Retina (tissue), 1 donor: ENCODE measurements around the gene PLEKHA4.
"Not testable (repeated sequence)": the region's sequence is repeated elsewhere in the genome, so short reads cannot be mapped to it uniquely, and the experiment has no call there.

Experiments
- DNase-seq: peaks from one replicate; pipeline ENCODE4 v3.0.0-alpha.2; 2016

The PLEKHA4 gene

DNA sequence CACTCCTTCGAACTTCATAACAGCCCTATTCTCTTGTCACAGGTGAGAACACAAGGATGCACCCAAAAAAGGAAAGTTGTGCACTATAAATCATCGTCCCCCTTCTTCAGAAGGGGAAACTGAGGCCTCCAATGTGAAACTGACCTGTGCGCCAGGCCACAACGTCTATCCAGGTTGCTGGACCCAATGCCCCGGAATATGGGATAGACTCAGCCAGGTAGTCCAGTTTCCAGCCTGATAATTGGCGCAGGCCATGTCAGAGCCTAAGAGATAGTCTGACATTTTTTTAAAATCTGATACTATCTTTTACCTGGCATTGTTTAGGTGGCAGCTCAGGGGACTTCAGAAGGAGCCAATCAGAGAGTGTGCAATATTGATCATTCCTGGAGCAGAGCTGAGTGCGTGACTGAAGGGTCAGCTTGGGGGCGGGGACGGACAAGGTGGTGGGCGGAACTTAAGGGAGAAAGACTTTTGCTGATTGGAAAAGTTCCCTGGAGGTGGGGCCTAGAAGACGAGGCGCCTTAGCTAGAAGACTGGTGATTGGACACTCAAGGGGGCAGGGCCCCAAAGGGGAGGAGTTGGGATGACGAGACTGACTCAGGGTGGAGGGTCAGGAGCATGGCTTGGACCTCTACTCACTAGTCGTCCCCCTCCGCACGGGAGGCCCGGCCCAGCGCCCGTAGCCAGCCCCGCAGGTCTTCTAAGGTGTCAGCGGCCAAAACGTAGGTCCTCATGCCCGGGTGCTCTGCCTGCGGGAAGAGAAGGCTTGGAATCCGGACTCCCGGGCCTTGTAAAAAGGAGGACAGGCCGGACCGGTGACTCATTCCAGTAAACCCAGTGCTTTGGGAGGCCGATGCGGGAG is 8.5 kb downstream of the PLEKHA4 start:
- no peak for DNase-seq

DNA sequence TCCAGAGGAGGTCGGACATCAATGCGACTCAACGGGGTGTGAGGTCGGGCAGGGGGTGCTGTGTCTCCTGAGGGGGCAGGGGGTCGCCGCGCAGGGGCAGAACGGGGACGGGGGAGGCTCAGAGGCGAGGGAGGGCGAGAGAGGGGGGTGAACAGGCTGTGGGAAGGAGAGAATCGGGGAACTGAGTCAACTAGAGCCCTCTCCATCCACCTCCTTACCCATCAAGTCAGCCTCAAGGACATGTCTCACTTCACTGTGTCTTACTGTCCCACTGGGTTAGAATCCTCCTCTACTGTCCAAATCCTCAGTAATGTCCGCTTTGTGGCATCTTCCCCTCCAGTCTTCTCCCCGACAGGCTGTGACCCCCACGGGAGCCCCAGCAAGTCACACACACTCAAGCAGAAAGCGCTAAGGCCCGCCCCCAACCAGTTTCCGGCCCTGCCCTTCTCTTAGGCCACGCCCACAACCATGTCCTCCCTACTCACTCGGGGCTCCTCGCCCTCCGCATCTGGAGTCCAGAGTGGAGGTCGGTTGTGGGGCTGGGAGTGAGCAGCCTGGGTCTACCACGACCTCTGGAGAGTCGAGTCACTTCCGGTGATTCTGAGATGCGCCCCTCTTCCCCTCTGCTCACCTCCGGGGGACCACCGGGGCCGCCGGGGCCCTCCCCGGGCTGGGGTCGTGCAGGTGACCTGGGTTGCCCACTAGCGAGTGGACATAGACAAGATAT is 9.3 kb downstream of the PLEKHA4 start:
- DNase-seq = no peak

DNA sequence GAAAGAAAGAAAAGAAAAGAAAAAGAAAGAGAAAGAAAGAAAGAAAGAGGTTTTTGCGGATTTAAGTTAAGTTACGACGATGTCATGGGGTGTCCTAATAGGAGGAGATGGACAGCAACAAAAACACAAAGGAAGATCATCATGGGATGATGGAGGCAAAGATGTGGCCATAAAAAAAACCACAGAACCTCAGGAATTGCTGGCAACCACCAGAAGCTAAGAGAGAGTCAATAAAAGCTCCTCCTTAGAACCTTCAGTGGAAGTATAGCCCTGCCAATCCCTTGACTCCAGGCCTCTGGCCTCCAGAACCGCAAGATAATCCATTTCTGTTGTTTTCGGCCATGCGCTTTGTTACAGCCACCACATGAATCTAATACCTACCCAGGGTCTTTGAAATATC is 11.5 kb downstream of the PLEKHA4 start:
- no peak for DNase-seq

DNA sequence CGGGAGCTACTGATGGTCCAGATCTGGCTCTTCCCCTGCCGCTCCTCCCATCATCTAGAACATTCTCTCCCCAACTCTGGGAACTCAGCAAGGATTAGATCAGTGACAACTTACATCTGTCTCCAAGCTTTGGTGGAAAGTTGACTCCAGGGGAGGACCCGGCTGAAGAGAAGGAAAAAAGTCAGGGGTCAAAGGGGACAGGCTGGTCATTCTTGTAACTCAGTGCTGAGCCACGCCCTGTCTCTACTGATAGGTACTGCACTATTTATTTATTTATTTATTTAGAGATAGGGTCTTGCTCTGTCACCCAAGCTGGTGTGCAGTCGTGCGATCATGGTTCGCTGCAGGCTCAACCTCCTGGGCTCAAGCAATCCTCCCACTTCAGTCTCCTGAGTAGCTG is 14.3 kb downstream of the PLEKHA4 start:
- no peak for DNase-seq

DNA sequence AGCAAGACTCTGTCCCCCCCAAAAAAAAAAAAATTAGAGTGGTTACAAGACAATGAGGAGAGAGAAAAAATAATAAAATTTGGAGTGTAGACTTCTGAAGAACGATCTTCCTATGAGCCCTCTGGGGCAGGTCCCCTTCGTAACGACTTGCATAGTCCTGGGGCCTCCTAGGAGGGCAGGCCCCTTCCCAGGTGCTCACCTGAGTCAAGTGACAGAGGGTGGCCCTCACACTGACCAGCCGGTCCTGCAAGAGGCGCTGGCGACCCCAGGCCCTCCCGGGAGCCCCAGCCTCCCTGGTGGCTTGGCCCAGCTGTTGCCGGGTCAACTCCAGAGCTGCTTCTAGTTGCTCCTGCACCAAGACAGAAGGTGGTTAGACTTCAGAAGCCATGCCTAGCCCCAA is 14.9 kb downstream of the PLEKHA4 start:
- no peak for DNase-seq

DNA sequence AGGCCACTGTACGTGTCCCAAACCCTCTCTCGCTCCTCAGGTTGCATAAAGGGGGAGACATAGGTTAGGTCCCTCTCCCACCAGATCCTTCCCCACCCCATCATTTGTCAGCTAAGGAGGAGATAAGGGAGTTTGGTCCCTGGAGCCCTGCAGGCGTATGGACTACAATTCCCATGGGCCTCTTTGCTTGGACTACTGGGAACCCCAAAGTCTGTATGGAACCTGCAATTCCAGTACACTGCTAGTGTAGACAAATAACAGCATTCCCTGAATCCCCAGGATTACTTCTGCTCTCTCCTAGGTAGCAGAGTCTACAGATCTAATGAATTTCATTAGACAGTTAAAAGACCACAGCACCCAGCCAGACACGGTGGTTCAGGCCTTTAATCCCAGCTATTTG is 16.1 kb downstream of the PLEKHA4 start:
- DNase-seq = no peak

DNA sequence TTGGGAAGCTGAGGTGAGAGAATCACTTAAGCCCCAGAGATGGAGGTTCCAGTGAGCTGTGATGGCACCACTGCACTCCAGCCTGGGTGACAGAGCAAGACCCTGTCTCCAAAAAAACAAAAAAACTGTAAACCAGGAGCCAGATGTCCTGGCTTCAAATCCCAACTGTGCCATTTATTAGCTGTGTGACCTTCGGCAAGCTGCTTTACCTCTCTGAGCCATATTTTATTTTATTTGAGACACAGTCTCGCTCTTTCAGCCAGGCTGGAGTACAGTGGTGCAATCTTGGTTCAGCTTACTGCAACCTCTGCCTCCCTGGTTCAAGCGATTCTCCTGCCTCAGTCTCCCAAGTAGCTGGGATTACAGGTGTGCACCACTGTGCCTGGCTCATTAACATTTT is 21.8 kb downstream of the PLEKHA4 start:
- not testable (repeated sequence) for DNase-seq

DNA sequence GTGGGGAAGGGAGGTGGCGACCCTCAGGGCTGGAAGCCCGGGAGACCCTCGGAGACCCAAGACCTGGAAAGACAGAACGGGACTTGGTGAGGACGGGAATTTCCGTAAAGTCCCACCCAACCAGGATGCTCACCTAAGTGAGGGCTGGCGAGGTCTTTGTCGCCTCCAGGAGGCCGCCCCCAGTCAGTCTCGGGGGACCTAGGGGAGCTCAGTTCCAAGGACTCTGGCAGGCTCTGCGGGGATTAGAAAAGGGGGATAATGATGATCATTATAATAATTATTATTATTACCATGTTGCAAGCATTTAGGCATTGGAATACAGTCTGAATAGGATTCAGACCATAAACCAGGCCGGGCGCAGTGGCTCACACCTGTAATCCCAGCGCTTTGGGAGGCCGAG is 23.0 kb downstream of the PLEKHA4 start:
- DNase-seq = no peak

DNA sequence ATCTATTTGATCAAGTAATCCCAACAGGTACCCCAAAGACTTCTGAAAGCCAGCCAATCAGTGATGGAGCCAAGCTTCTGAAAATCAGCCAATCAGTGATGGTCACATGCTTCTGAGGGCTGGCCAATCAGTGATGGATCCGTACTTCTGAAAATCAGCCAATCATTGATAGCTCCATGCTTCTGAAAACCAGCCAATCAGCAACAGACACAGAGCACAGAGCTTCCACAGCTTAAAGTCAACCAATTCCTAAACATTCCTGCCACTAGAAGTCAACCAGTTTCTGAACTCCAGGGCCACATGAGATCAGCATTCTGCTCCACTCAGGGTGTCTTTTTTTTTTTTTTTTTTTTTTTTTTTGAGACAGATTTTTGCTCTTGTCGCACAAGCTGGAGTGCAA is 23.9 kb downstream of the PLEKHA4 start:
- DNase-seq = no peak

DNA sequence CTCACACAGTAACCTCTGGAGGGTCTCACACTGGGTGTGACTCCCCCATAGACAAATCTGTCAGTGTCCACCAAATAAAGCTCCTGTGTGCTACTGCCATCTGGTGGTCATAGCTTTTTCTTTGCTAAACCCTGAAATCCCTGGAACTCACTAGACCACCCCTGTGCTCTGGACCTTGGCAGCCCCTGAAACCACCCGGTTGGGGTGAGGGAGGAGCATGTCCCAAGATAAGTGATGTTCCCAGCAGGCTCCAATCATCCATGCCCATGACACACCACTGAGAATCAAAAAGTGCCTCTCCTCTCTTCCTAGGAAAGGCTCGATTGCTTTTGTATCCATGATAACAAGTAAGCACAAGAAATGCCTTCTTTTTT is 25.6 kb downstream of the PLEKHA4 start:
- peak; percentile 85 for DNase-seq

DNA sequence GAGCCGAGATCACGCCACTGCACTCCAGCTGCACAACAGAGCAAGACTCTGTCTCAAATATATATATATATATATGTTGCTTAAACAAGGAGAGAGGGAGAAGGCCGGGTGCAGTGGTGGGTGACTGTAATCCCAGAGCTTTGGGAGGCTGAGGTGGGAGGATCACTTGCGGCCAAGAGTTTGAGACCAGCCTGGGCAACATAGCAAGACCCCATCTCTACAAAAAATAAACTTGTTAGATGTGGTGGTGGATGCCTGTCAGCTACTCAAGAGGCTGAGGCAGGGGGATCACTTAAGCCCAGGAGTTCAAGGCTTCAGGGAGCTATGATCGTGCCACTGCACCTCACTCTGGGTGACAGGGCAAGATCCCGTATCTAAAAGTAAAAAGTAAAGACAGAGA is 26.8 kb downstream of the PLEKHA4 start:
- DNase-seq = no peak

DNA sequence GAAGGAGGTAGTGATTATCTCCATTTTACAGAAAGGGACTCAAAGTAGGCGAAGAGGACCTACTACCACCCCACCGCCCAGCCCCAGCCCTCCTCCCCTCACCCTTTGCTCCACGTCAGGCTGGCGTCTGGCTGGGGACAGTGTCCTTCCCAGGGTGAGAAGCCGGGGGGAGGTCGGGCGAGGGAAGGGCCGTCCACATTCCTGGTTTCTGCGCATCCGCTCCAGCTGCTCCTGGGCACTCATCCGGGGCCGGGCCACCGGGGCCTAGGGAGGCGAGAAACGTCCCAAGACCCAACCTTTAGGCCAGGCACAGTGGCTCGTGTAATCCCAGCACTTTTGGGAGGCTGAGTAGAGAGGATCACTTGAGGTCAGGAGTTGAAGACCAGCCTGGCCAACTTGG is 27.4 kb downstream of the PLEKHA4 start:
- DNase-seq = no peak

DNA sequence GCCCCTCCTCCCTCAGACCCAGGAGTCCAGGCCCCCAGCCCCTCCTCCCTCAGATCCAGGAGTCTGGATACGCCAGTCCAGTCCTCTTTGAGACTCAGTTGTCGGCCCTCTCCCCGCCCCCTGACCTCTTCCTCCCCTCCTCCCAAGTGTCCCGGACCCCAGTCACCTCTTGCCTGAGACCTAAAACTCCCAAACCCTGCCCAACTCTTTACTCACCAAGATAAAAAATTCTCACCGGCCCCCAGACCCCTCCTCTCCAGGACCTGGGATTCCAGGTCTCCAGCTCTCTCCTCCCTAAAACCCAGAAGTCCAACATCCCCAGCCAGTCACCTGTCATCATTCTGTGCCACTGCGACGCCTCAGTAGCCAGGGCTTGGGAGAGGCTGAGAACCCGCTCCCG is 30.7 kb downstream of the PLEKHA4 start:
- no peak for DNase-seq

DNA sequence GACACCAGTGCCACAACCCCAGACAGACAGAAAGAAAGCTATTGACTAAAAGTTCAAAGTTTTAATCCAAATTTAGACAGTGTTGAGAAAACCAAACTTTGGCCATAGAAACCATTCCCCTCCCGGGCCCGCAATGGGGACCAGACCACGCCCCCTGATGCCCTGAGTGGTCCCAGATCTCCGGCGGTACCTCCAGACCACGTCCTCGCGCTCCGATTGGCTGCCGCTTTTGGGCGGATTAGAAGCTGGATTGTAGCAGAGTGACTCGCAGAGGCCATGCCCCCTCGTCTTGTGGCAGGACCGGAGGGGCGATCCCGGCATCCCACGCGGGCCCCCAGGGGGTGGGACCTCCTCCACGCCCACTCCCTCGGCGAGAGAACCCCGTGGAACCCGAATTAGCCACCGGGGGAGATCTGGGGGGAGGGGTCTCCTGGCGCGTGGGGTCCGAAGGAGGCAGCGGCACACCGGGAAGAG is 31.3 kb downstream of the PLEKHA4 start:
- peak; percentile 69 for DNase-seq

DNA sequence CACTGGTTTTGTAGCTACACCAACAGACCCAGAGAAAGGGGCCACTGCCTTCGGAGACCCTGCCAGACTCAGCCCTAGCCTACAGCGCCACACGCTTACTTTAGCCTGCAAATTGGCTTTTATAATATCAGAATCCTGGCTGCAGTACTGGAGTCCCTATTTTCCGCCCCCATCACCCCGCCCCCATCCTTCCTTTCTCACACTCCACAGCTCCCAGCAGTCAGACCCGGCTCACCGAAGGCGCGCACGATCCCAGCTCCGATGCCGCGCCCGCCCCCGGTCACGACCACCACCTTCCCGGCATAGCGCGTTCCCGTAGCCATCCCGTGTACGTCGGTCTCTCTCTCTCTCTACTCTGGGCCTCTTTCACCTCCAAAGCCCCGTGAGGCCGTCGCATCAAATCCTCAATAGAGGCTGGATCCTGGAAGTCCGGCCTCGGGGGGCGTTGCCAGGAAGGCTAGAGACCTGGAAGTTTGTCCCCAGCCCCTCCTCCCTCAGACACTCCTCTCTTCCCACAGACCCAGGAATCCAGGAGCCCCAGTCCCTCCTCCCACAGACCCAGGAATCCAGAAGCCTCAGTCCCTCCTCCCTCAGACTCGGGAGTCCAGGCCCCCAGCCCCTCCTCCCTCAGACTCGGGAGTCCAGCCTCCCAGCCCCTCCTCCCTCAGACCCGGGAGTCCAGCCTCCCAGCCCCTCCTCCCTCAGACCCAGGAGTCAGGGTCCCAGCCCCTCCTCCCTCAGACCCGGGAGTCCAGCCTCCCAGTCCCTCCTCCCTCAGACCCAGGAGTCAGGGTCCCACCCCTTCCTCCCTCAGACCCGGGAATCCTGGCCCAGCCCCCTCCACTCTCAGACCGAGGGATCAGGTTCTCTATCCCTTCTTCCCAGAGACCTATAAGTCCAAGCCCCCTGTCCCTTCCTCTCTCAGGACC is 32.1 kb downstream of the PLEKHA4 start, which contains the start of gene HSD17B14:
Gene HSD17B14, minus strand, starts transcription at position 403 of the 929 bp plus-strand sequence. Its CDS starts 80 bp downstream, at position 323.
- no peak for DNase-seq

DNA sequence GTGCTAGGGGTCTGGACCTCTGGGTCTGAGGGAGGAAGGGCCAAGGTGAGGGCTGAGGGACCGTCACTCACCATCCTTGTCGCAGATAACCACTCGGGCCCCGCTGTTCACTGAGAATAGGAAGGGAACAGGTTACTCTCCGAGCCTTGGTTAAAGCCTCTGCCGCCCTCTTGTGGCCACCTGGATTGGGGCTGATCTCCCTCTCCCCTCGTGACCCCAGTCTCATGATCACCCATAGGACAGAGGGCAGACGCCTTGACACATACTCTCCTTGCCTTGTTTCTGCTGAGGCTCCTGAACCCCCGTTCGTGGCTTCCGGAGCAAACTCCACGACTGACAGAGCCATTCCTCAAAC is 32.7 kb downstream of the PLEKHA4 start:
- DNase-seq = peak; percentile 93

DNA sequence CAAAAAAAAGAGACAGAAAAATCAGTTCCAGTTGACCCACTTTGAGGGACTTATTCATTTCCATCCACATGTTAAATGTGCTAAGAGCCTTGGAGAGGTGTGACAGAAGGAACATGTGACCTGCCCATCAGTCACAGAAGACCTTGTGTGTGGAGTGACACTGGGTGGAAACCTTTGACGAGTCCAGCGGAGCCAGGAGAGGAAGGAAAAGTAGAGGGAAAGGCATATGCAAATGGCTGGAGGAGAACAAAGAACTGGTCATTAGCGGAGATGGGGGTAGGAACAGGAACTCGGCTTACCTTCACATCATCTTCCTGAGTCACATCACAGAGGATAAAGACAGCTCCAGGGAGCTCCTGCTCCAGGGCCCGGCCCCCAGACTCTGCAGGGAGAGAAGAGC is 34.4 kb downstream of the PLEKHA4 start:
- DNase-seq = peak; percentile 18

DNA sequence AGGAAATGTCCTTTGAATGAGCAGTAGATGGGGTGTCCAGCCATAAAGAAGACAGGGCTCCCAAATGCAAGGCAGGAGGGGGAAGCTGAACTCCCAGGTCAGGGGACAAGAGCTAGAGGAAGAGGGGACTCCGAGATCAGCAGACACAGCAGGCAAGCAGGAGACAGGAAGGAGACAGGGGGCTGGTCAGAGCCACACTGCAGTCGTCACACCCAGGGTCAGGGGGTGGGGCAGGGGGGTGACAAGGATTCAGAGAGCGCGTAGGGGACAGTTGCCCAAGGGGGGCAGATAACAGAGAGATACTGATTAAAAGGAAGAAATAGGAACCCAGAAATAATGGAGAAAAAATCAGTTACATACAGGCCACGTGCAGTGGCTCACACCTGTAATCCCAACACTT is 35.4 kb downstream of the PLEKHA4 start:
- DNase-seq = no peak

DNA sequence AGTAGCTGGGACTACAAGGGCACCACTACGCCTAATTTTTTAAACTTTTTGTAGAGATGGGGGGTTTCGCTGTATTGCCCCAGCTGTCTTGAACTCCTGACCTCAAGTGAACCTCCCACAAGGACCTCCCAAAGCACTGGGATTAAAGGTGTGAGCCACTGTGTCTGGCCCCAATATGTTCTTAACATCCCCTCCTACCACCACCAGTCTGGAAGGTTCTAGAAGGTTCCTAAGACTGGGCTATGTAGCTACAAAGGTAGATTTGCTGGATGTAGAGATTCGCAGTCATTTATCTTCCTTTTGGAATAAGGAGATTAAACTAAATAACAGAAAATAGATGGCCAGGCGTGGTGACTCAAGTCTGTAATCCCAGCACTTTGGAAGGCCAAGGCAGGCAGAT is 37.5 kb downstream of the PLEKHA4 start:
- no peak for DNase-seq

DNA sequence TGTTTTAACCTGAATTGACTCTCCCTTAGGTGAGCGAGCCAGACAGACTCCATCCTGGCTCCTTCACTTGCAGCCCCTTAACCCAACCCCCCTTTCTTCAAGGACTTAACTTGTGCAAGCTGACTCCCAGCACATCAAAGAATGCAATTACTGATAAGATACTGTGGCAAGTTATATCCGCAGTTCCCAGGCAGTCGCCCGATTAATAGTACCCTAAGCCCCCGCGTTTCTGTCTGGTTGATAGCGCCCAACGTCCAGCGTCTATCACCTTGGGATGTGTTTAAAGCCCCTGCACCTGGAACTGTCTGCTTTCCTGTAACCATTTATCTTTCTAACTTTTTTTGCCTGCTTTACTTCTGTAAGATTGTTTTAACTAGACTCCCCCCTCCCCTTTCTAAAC is 38.3 kb downstream of the PLEKHA4 start:
- DNase-seq = no peak

DNA sequence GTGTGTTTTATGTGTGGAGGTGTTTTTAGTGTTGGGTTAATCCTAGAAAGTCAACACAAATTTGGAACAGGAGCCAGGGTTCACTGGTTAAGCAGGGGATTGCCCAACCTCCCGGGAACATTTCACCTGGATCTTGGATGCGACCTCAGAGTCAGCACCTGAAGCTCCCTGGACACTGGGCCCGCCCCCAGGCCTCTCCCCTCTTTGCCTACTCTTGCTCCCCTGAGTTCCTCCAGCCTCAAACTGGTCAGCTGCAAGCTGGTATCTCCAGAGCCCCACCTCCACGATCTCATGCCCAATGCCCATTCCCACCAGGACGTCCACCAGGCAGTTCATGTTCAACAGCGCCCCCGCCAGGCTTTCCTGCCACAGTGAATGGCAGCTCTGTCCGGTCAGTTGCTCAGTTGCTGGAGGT is 41.8 kb downstream of the PLEKHA4 start:
- no peak for DNase-seq

DNA sequence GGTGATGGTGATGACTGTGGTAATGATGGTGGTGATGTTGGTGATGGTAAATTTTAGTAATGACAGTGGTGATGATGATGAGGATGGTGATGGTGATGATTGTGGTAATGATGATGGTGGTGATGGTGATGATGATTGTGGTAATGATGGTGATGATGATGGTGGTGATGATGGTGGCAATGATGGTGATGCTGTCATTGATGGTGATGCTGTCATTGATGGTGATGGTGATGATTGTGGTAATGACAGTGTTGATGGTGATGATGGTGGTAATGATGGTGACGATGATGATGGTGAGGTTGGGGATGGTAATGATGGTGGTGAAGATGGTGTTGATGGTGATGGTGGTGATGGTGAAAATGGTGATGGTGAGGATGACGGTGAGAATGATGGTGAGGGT is 45.9 kb downstream of the PLEKHA4 start:
- no peak for DNase-seq

DNA sequence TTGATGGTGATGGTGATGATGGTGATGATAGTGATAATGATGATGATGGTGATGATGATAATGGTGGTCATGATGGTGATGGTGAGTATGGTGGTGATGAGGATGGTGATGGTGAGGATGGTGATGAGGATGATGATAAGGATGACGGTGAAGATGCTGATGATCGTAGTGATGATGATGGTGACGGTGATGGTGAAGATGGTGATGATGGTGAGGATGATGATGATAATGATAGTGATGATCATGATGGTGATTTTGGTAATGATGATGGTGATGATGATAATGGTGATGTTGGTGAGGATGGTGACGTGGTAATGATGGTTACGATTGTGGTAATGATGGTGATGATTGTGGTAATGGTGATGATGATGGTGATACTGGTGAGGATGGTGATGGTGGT is 46.8 kb downstream of the PLEKHA4 start:
- DNase-seq = no peak
